Stimulated activated CD8-positive, alpha-beta memory T cell treated with anti-CD3 and anti-CD28 coated beads, Interleukin-12 subunit alpha, Interleukin-12 subunit beta, amount 100 ng/mL, for 1 hour (primary cell): ENCODE results near the gene VWA8.
"Not testable (repeated sequence)": the region's sequence is repeated elsewhere in the genome, so short reads cannot be mapped to it uniquely, and the experiment has no call there.

Source experiments
- DNase-seq: peaks from one replicate; pipeline ENCODE4 v3.0.0-alpha.2; 2020; ENCODE audit warnings: low read depth

Gene VWA8

DNA sequence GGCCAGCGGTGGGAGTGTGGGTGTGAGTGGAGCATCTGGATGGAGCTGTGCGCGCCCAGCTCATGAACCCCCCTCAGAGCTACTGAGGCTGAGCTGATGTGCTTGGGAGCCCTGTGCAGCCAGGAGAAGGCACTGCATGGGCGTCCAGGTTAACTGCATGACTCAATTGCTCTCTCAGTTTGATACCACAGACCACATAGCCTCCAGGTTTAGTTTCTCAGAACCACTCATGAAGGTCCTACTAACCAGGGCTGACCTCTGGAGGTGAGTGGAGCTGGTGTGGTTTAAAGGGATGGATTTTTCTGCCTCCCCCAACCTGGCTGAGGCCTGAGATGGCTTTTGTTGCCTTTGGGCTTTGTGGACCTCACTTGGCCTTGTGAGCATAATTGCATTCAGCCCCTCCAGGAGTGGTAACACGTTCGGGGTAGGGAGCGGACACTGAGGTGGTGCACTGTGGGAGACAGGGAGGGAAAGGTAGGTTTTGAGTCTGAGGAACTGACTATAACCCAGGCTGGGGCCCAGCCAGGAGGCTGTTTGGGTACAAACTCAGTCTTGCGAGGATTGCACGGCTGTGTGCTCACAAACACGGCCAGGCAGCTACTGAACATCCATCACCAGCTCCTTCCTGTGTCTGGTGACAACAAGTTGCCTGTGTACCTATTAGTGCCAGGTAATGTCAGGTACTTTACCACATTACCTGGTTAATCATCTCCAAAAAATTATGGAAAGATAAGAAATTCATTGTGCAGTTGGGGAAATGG, 406.1 kb downstream of the VWA8 start:
- DNase-seq: no peak

DNA sequence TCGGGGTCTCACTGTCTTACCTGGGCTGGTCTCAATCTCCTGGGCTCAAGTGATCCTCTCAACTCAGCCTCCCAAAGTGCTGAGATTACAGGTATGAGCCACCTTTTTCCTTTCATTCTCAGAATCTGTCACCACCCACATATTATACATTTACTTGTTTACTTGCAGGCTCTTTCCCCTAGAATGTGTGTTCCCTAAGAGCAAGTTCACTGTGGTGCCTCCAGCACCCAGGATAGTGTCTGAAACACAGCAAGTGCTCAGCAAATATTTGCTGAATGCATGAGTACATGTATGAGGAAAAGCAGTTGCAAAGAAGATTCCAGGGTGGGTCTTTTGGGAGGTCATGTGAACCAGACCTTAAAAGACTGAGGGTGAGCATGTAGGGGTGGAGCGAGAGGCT, 406.7 kb downstream of the VWA8 start:
- no peak for DNase-seq

DNA sequence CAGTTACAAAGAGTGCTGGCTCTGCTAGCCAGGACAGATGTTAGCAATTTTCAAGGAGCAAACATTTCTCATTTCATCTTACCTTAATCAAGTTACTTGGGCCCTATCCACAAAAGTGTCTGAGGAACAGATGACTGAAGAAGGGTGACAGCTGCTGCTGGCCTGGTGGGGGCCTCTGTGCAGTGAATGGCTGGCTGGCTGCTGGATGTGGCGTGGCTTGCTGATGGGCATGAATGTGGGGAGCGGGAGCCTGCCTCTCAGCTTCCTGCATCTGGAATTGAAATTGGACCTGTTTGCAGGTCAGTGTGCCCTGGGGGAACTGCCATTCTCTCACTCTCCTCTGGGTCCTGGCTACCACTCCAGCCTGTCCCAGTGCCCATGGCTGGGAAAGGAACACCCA, 408.9 kb downstream of the VWA8 start:
- no peak for DNase-seq

- DNase-seq: no peak
Observed at GRCh38 chr13:41550276-41550675, 410.6 kb downstream of the VWA8 start.

- DNase-seq: no peak
Observed at GRCh38 chr13:41549491-41549890, 411.4 kb downstream of the VWA8 start.

DNA sequence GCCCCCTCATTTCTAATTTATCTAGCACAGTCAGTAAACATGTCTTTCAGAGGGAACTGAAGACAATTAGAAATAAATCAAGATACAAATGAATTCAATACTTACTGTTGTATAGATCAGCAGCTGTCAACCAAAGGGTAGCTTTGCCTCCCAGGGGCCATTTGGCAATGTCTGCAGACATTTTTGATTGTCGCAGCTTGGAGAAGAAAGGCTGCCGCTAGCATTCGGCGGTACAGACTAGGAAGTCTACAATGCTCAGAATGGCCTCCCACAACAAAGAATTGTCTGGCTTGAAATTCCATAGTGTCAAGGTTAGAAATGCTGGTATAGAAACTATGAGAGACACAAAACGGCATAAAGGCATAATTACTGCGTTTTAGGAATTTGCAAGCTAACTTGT, 412.0 kb downstream of the VWA8 start:
- no peak for DNase-seq

GRCh38 chr13:41548031-41548430, 412.9 kb downstream of the VWA8 start:
- no peak for DNase-seq

- DNase-seq: no peak
Observed at GRCh38 chr13:41547251-41548000, 413.5 kb downstream of the VWA8 start.

DNA sequence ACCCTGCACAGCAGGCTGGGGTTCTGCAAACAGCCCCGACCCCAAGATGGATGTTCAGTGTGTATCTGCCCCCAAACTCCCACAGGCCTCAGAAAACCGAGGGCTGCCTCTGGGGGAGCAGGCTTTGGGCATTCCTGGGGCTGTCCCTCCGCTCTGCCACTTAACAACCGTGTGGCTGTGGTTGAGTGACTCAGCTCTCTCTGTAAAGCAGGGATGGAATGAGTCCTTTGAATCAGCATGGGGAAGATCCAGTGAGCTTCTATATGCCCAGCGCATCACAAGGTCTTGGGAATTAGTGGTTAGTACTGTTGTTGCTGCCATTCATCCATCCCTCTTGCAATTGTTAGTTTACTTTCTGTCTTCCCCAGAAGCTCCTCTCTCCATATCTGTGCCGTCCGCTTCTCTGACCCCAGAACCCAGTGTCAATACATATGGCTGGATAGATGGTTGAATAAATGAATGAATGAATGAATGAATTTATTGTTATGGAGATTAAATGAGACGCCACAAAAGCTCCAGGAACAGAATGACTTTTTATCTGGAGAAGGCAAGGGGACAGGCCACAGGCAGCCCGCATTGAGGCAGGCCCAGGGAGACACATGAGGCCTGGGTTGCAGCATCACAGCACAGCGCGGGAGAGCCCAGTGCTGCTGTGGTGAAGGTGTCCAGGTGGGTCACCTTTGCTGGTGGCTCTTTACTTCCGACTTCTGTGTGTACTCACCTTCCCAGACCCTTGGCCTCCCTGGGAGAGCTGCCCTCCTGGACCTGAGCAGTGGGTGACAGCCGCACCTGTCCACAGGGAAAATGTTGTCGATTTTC, 414.3 kb downstream of the VWA8 start:
- no peak for DNase-seq

DNA sequence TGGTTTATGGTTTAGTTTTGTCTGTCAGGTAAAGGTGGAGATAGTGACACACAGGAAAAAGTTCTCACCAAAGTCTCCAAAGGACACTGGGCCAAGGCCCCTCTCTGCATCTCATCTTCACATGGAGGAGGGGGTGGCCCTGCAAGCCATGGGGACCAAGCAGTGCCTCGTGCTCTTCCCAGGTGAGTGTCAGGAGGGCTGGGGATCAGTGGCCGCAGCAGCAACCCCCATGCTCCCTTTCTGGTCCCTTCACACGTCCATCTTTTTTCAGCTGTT, 415.5 kb downstream of the VWA8 start:
- no peak for DNase-seq

DNA sequence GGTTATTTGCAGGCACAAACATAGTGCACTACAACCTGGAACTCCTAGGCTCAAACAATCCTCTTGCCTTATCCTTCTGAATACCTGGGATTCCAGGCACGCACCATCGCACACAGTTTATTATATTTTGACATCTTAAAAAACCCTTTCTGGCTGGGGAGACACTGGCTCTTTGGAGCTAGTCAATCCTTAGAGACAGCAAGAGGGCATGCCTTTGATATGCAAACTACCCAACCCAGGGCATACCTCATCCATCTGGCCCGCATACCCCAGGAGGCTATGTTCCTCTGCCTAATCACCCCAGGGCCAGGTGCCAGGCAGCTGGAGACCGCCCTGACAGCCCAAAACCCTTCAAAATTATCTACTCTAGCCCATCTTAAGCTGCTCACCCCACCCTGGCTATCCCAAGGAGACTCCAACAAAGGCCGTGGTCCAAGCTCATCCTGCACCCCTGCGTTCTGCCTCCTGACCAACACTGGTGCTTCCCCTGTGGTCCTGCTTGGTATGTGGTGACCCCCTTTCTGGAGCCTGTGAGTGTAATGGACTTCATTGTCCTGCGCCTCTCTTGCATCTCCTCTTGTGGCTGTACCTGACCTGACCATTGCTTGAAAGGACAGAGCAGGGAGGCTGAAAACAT, 417.1 kb downstream of the VWA8 start:
- DNase-seq: no peak

DNA sequence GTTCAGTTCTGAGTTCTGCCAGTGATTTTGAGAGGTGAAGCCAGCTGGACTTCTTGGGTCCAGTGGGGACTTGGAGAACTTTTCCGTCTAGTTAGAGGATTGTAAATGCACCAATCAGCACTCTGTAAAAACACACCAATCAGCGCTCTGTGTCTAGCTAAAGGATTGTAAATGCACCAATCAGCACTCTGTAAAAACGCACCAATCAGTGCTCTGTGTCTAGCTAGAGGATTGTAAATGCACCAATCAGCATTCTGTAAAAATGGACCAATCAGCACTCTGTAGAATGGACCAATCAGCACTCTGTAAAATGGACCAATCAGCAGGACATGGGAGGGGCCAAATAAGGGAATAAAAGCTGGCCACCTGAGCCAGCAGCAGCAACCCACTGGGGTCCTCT, 418.1 kb downstream of the VWA8 start:
- DNase-seq: not testable (repeated sequence)

- no peak for DNase-seq
Observed at GRCh38 chr13:41542281-41542680, 418.6 kb downstream of the VWA8 start.

- no peak for DNase-seq
Observed at GRCh38 chr13:41541142-41541938, 419.6 kb downstream of the VWA8 start.

DNA sequence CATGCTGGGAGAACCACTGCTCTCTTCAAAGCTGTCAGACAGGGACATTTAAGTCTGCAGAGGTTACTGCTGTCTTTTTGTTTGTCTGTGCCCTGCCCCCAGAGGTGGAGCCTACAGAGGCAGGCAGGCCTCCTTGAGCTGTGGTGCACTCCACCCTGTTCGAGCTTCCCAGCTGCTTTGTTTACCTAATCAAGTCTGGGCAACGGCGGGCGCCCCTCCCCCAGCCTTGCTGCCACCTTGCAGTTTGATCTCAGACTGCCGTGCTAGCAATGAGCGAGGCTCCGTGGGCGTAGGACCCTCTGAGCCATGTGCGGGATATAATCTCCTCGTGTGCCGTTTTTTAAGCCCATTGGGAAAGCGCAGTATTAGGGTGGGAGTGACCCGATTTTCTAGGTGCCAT, 420.7 kb downstream of the VWA8 start:
- not testable (repeated sequence) for DNase-seq

DNA sequence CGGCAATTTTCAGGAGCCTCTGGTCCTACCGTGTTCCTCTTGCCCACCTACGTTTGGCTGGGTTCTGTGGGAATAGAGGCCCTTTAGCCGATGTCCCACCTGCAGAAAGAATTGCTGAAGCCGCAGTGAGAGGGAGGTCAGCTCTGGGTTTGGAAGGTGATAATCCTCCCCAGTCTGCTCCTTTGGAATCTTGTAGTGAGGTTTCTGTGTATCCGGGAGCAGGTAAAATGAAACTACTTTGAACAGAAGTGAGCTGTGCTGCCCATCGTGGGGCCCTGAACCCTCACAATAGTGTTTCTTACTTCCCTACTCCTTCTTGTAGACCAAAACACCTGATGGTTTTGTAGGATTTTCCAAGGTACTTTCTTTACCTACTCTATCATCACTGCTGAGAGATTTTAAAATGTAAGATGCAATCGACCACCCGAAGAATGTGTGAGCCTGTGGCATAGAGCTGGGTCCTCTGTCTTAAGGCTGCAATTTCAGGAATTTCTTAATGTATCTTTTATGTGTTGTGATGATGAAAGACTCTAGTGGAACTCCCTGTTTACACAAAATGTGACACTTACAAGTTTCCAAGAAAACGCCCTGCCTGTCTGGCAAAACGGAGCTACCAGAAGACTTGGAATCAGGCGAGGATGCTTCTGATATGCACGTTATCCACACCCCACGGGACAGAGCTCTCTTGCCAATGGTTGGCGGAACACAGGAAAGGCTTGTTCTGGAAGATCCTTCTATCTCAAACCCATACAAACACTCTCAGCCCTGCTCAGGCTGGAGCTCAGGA, 427.4 kb downstream of the VWA8 start:
- DNase-seq: no peak

DNA sequence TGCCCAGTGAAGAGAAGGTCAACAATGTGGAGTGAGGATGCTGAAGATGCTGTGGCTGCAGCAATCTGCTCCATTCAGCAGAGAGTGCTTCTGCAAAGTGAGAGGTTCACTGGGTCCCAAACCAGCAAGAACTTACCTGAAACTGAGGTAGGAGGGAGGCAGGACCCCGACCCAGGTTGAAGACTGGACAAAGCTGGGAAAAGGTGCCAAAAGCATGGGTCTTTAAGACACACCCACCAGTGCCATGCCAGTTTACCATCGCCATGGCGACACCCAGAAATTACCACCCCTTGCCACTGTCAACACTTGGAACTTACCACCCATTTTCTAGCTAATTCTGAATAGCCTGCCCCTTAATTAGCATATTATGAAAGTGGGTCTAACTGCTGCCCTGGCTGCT, 432.9 kb downstream of the VWA8 start:
- DNase-seq: no peak

GRCh38 chr13:41520660-41521630, 440.0 kb downstream of the VWA8 start:
- no peak for DNase-seq

DNA sequence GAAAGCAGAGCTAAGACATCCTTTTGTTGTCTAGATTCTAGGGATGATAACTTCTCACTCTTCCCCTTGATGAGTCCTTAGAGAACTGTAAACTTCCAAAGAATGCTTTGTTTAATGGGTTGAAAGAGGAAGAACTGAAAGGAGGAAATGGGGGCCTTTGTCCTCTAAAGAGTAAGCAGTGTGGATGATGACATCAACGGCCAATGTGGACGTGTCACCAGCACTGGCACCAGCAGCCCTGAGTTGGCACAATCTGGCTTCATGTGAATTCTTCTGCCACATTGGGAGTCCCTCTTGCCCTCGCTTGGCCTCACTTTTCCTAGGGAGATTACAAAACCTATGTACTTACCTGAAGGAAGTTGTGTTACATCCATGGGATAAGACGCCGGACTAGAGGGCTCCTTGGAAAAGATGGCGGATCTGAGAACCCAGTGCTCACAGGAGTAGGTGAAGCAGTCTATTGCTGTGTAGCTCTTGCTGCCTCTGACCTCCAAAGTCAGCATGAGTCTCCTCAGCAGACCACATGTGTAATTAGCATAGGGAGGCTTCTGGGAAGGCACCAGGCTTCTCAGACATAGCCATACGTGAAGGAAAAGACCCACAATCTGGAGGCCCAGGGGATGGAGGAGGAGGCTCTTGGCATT, 440.8 kb downstream of the VWA8 start:
- no peak for DNase-seq
